Psoas muscle (tissue), 8 donors: Measurements from ENCODE around the gene GRIN1. TPM values are rescaled to one million over a fixed set of nuclear protein-coding genes. Genes with fewer than 3 reads are reported as not detected.

Experiments
- ATAC-seq, 4 donors: fragments of 200-7000 bp; cut with Tn5 transposase; one replicate each; pipeline ENCODE4 v1.9.1; 2020; ENCODE audit warnings: moderate library complexity in 3 of 4, mild to moderate bottlenecking in 2 of 4
- DNase-seq, 2 donors: peaks; one replicate each; pipeline ENCODE4 v3.0.0-alpha.2; 2020
- H3K27ac ChIP-seq: fragments of 200-600 bp; one replicate; pipeline ENCODE4 v1.8.0; 2022
- H3K27me3 ChIP-seq, 3 donors: fragments of 200-600 bp in 1 of 3; one replicate each; pipeline versions ENCODE4 v1.6.1 to v1.8.0; 2013 to 2022; ENCODE audit warnings: low read length in 2 of 3, mild to moderate bottlenecking in 2 of 3, moderate library complexity in 1 of 3; ENCODE audit not compliant: insufficient read depth in 3 of 3
- H3K36me3 ChIP-seq, 2 donors: fragments of 200-600 bp in 1 of 2; one replicate each; pipeline versions ENCODE4 v1.6.1 to v1.8.0; 2013 to 2022; ENCODE audit warnings: low read depth in 1 of 2, mild to moderate bottlenecking in 1 of 2, moderate library complexity in 1 of 2; ENCODE audit not compliant: insufficient read depth in 1 of 2
- H3K4me1 ChIP-seq: fragments of 200-600 bp; one replicate; pipeline ENCODE4 v1.8.0; 2022
- H3K4me3 ChIP-seq: fragments of 200-600 bp; one replicate; pipeline ENCODE4 v1.8.0; 2022; ENCODE audit warnings: mild to moderate bottlenecking
- H3K9me3 ChIP-seq: fragments of 200-600 bp; one replicate; pipeline ENCODE4 v1.8.0; 2022
- CTCF ChIP-seq: fragments of 200-600 bp; IDR thresholded peaks from one replicate; pipeline ENCODE4 v1.8.0; 2022; ENCODE audit warnings: antibody characterized with exemption
- WGBS, 3 donors: extraction: QIAGEN DNeasy Blood & Tissue Kit; methylation state at CpG; one replicate each; pipeline versions ENCODE4 v1.1.6 to v1.1.7; 2013; 5-methylcytosine and 5-hydroxymethylcytosine counted together
- intact Hi-C, 2 donors: fragments of 100-400 bp; cut with DNase I; formaldehyde crosslinking; loops; one replicate each; pipeline versions ENCODE4 v1.11.0 to v1.14.2; 2022
- polyA plus RNA-seq, 3 donors: library from polyadenylated mRNA; stranded (reverse); fragments of 200-250 nt; gene quantifications; one replicate each; pipeline ENCODE4 v1.2.3, GENCODE V29; 2013
- total RNA-seq, 4 donors: library from RNA; stranded (reverse); fragmentation: NEBNext Ultra II Directional in 2 of 4; extraction: Animal tissue kit (Norgen Biotek cat#: 25700) in 2 of 4; gene quantifications; one replicate each; pipeline versions ENCODE4 v1.2.1 to v1.2.4, GENCODE V29; 2021 to 2023
- donor health status: healthy with polysubstance abuse.
- donor health status: DM: no; HTN: no; CAD: no; lungs with moderate emphysema.
- donor health status: Bipolar disorder and iron deficiency.
- donor health status: healthy.
- donor health status: DM: yes; HTN: yes; CAD: no.
- donor health status: DM: no; HTN: no; CAD: no.
- donor health status: DM: no; HTN: no; CAD: no.
- donor health status: DM: yes; HTN: yes; CAD: no.

Gene GRIN1
- total and polyA plus RNA-seq, 7 donors, result 0.06 TPM; not detected in 6

- no peak for TF ChIP-seq CTCF
- Histone ChIP-seq H3K27me3 (no peaks in the 10 kb centered on the region), H3K4me1 (no peaks in the 10 kb centered on the region), H3K36me3 (peaks cover 0 to 12% of the 10 kb centered on the region in 2 donors), H3K9me3 (no peaks in the 10 kb centered on the region), H3K27ac (no peak overlapping the region), H3K4me3 (no peak overlapping the region)
- ATAC-seq (no peak), DNase-seq (no peak)
- 88 to 90% (median 90%) methylated on average over 27 to 30 of the region's 30 CpGs for WGBS, 3 donors
- intact Hi-C loops, result no loop called here
Measured at GRCh38 chr9:137216188-137216965, 77.4 kb downstream of the GRIN1 start.

GRCh38 chr9:137217276-137218211 lies 78.6 kb downstream of the GRIN1 start:
- peaks cover 0 to 12% of the 10 kb centered on the region in 2 donors for H3K36me3 ChIP-seq
- H3K9me3 ChIP-seq, result no peaks in the 10 kb centered on the region
- no peaks in the 10 kb centered on the region for H3K27me3 ChIP-seq
- TF ChIP-seq CTCF, result no peak
- 37 to 51% (median 47%) methylated on average over 34 to 36 of the region's 36 CpGs for WGBS, 3 donors
- ATAC-seq (peak; percentile 54 to 68 (median 64)), DNase-seq (peak; percentile 69 to 78)
- H3K27ac ChIP-seq, result peak overlapping the region; percentile 58
- peaks cover 3% of the 10 kb centered on the region for H3K4me1 ChIP-seq
- peak overlapping the region; percentile 59 for H3K4me3 ChIP-seq
- intact Hi-C loops, result no loop called here

- no peak for DNase-seq
- WGBS, 3 donors, result 86 to 87% (median 86%) methylated on average over 30 of the region's 30 CpGs
- intact Hi-C loops, result no loop called here
- no peak for TF ChIP-seq CTCF
- peaks cover 0 to 12% of the 10 kb centered on the region in 2 donors for H3K36me3 ChIP-seq
- H3K9me3 ChIP-seq, result no peaks in the 10 kb centered on the region
- H3K27me3 ChIP-seq, result no peaks in the 10 kb centered on the region
- ATAC-seq, result no peak
- no peak overlapping the region for H3K27ac ChIP-seq
- H3K4me1 ChIP-seq, result peaks cover 7% of the 10 kb centered on the region
- no peak overlapping the region for H3K4me3 ChIP-seq
Measured at GRCh38 chr9:137218212-137218753, 79.3 kb downstream of the GRIN1 start.

Other genes with a start within 250 kb of the GRIN1 start
Only the 30 nearest of the 31 such genes appear.
- 1 to 10 TPM; 1.7 to 7.9 (median 5.9) TPM for gene C8G, start 193.9 kb upstream of the GRIN1 start, total RNA-seq
- gene C8G, start 193.9 kb upstream of the GRIN1 start, polyA plus RNA-seq, result 1 to 10 TPM; 3.4 to 6.0 (median 4.5) TPM
- 1 to 10 TPM in 1 of 4 donors, under 1 TPM in 2, not detected in 1; 0.38 to 1.5 (median 0.48) TPM for gene LCN12, start 186.9 kb upstream of the GRIN1 start, total RNA-seq
- gene LCN12, start 186.9 kb upstream of the GRIN1 start, polyA plus RNA-seq, result under 1 TPM; 0.06 to 0.17 (median 0.13) TPM
- gene PTGDS, start 161.7 kb upstream of the GRIN1 start, total RNA-seq, result 100 to 1,000 TPM in 1 of 4 donors, 10 to 100 TPM in 3; 23.3 to 130 (median 74.3) TPM
- gene PTGDS, start 161.7 kb upstream of the GRIN1 start, polyA plus RNA-seq, result 10 to 100 TPM; 29.9 to 37.9 (median 37.8) TPM
- gene LCNL1, start 156.2 kb upstream of the GRIN1 start, total RNA-seq, result under 1 TPM; 0.10 to 0.79 (median 0.38) TPM
- gene LCNL1, start 156.2 kb upstream of the GRIN1 start, polyA plus RNA-seq, result under 1 TPM; 0.04 to 0.14 (median 0.06) TPM
- gene PAXX, start 146.7 kb upstream of the GRIN1 start, total RNA-seq, result 10 to 100 TPM in 3 of 4 donors, 1 to 10 TPM in 1; 9.4 to 15.6 (median 12.4) TPM
- 10 to 100 TPM; 16.5 to 39.2 (median 25.2) TPM for gene PAXX, start 146.7 kb upstream of the GRIN1 start, polyA plus RNA-seq
- gene CLIC3, start 142.6 kb upstream of the GRIN1 start, total RNA-seq, result under 1 TPM in 3 of 4 donors, not detected in 1; 0.38 to 0.90 (median 0.54) TPM
- under 1 TPM; 0.55 to 0.94 (median 0.79) TPM for gene CLIC3, start 142.6 kb upstream of the GRIN1 start, polyA plus RNA-seq
- 10 to 100 TPM; 12.2 to 23.5 (median 18.3) TPM for gene ABCA2, start 110.9 kb upstream of the GRIN1 start, total RNA-seq
- gene ABCA2, start 110.9 kb upstream of the GRIN1 start, polyA plus RNA-seq, result 10 to 100 TPM in 1 of 3 donors, 1 to 10 TPM in 2; 6.9 to 11.1 (median 8.5) TPM
- gene FUT7, start 107.1 kb upstream of the GRIN1 start, total RNA-seq, result under 1 TPM in 1 of 4 donors, not detected in 3; 0.08 TPM
- under 1 TPM in 2 of 3 donors, not detected in 1; 0.01 to 0.06 TPM for gene FUT7, start 107.1 kb upstream of the GRIN1 start, polyA plus RNA-seq
- gene NPDC1, start 93.0 kb upstream of the GRIN1 start, total RNA-seq, result 10 to 100 TPM; 17.3 to 32.1 (median 22.6) TPM
- gene NPDC1, start 93.0 kb upstream of the GRIN1 start, polyA plus RNA-seq, result 10 to 100 TPM; 14.8 to 23.2 (median 17.6) TPM
- gene ENTPD2, start 85.1 kb upstream of the GRIN1 start, total RNA-seq, result 1 to 10 TPM in 2 of 4 donors, under 1 TPM in 2; 0.59 to 1.4 (median 0.95) TPM
- under 1 TPM; 0.17 to 0.29 (median 0.28) TPM for gene ENTPD2, start 85.1 kb upstream of the GRIN1 start, polyA plus RNA-seq
- gene SAPCD2, start 68.6 kb upstream of the GRIN1 start, total RNA-seq, result under 1 TPM; 0.10 to 0.15 (median 0.12) TPM
- under 1 TPM in 2 of 3 donors, not detected in 1; 0.18 to 0.22 TPM for gene SAPCD2, start 68.6 kb upstream of the GRIN1 start, polyA plus RNA-seq
- 1 to 10 TPM; 1.8 to 4.5 (median 3.0) TPM for gene UAP1L1, start 61.6 kb upstream of the GRIN1 start, total RNA-seq
- 1 to 10 TPM; 1.5 to 2.4 (median 1.7) TPM for gene UAP1L1, start 61.6 kb upstream of the GRIN1 start, polyA plus RNA-seq
- gene MAN1B1, start 52.2 kb upstream of the GRIN1 start, total RNA-seq, result 10 to 100 TPM; 13.5 to 18.1 (median 14.4) TPM
- 10 to 100 TPM; 13.1 to 24.4 (median 21.8) TPM for gene MAN1B1, start 52.2 kb upstream of the GRIN1 start, polyA plus RNA-seq
- 10 to 100 TPM; 43.2 to 75.3 (median 67.5) TPM for gene DPP7, start 24.4 kb upstream of the GRIN1 start, total RNA-seq
- gene DPP7, start 24.4 kb upstream of the GRIN1 start, polyA plus RNA-seq, result 10 to 100 TPM; 34.8 to 67.7 (median 61.3) TPM
- gene LRRC26, start 30.9 kb downstream of the GRIN1 start, total RNA-seq, result not detected
- not detected for gene LRRC26, start 30.9 kb downstream of the GRIN1 start, polyA plus RNA-seq
- not detected for gene TMEM210, start 32.9 kb downstream of the GRIN1 start, total RNA-seq
- not detected for gene TMEM210, start 32.9 kb downstream of the GRIN1 start, polyA plus RNA-seq
- gene ANAPC2, start 49.4 kb downstream of the GRIN1 start, total RNA-seq, result 10 to 100 TPM; 20.5 to 32.1 (median 24.3) TPM
- 10 to 100 TPM; 13.0 to 22.6 (median 21.6) TPM for gene ANAPC2, start 49.4 kb downstream of the GRIN1 start, polyA plus RNA-seq
- 10 to 100 TPM; 51.5 to 65.4 (median 54.4) TPM for gene SSNA1, start 49.5 kb downstream of the GRIN1 start, total RNA-seq
- gene SSNA1, start 49.5 kb downstream of the GRIN1 start, polyA plus RNA-seq, result 100 to 1,000 TPM; 101 to 176 (median 142) TPM
- 10 to 100 TPM in 2 of 4 donors, 1 to 10 TPM in 2; 8.0 to 11.3 (median 9.8) TPM for gene TPRN, start 61.6 kb downstream of the GRIN1 start, total RNA-seq
- gene TPRN, start 61.6 kb downstream of the GRIN1 start, polyA plus RNA-seq, result 10 to 100 TPM in 1 of 3 donors, 1 to 10 TPM in 2; 3.6 to 11.1 (median 6.7) TPM
- 10 to 100 TPM; 31.2 to 40.1 (median 36.0) TPM for gene TMEM203, start 66.5 kb downstream of the GRIN1 start, total RNA-seq
- gene TMEM203, start 66.5 kb downstream of the GRIN1 start, polyA plus RNA-seq, result 10 to 100 TPM; 30.6 to 71.6 (median 47.7) TPM
- 1 to 10 TPM; 2.2 to 4.4 (median 3.7) TPM for gene NDOR1, start 66.5 kb downstream of the GRIN1 start, total RNA-seq
- 1 to 10 TPM; 1.5 to 6.3 (median 6.2) TPM for gene NDOR1, start 66.5 kb downstream of the GRIN1 start, polyA plus RNA-seq
- 10 to 100 TPM in 1 of 4 donors, 1 to 10 TPM in 3; 4.8 to 12.8 (median 8.1) TPM for gene RNF208, start 83.1 kb downstream of the GRIN1 start, total RNA-seq
- 1 to 10 TPM; 5.9 to 6.4 (median 6.1) TPM for gene RNF208, start 83.1 kb downstream of the GRIN1 start, polyA plus RNA-seq
- gene CYSRT1, start 86.0 kb downstream of the GRIN1 start, total RNA-seq, result under 1 TPM in 3 of 4 donors, not detected in 1; 0.18 to 0.77 (median 0.32) TPM
- gene CYSRT1, start 86.0 kb downstream of the GRIN1 start, polyA plus RNA-seq, result 1 to 10 TPM in 1 of 3 donors, under 1 TPM in 2; 0.08 to 1.1 (median 0.11) TPM
- not detected for gene RNF224, start 88.3 kb downstream of the GRIN1 start, total RNA-seq
- gene RNF224, start 88.3 kb downstream of the GRIN1 start, polyA plus RNA-seq, result under 1 TPM in 1 of 3 donors, not detected in 2; 0.01 TPM
- not detected for gene SLC34A3, start 91.7 kb downstream of the GRIN1 start, total RNA-seq
- not detected for gene SLC34A3, start 91.7 kb downstream of the GRIN1 start, polyA plus RNA-seq
- 100 to 1,000 TPM; 111 to 273 (median 230) TPM for gene TUBB4B, start 102.1 kb downstream of the GRIN1 start, total RNA-seq
- gene TUBB4B, start 102.1 kb downstream of the GRIN1 start, polyA plus RNA-seq, result 100 to 1,000 TPM; 350 to 838 (median 389) TPM
- not detected for gene STPG3, start 112.1 kb downstream of the GRIN1 start, total RNA-seq
- under 1 TPM in 1 of 3 donors, not detected in 2; 0.08 TPM for gene STPG3, start 112.1 kb downstream of the GRIN1 start, polyA plus RNA-seq
- 10 to 100 TPM; 39.1 to 53.7 (median 42.8) TPM for gene NELFB, start 116.2 kb downstream of the GRIN1 start, total RNA-seq
- 10 to 100 TPM; 43.2 to 74.3 (median 58.5) TPM for gene NELFB, start 116.2 kb downstream of the GRIN1 start, polyA plus RNA-seq
- 1 to 10 TPM; 1.7 to 2.3 (median 2.1) TPM for gene TOR4A, start 138.6 kb downstream of the GRIN1 start, total RNA-seq
- gene TOR4A, start 138.6 kb downstream of the GRIN1 start, polyA plus RNA-seq, result 1 to 10 TPM in 2 of 3 donors, under 1 TPM in 1; 0.77 to 2.3 (median 1.1) TPM
- gene NRARP, start 163.1 kb downstream of the GRIN1 start, total RNA-seq, result 1 to 10 TPM; 3.5 to 7.5 (median 5.3) TPM
- 1 to 10 TPM in 1 of 3 donors, under 1 TPM in 2; 0.73 to 1.4 (median 0.91) TPM for gene NRARP, start 163.1 kb downstream of the GRIN1 start, polyA plus RNA-seq